DLD1 (cell line): ENCODE data around the gene C6orf47.

Experiments
- in situ Hi-C: cut with HindIII; loops from 2 replicates; pipeline ENCODE4 v1.10.0; 2017; ENCODE audit warnings: low sequenced_read_pairs

C6orf47 gene

GRCh38 chr6:31662124-31662723 lies 1.6 kb upstream of the C6orf47 start:
- in situ Hi-C loops = no loop called here

- in situ Hi-C loops = no loop called here
Measured at GRCh38 chr6:31661262-31662123, 915 bp upstream of the C6orf47 start.

GRCh38 chr6:31659649-31660380 lies 763 bp downstream of the C6orf47 start:
- in situ Hi-C loops = no loop called here

GRCh38 chr6:31658983-31659648 lies 1.5 kb downstream of the C6orf47 start:
- in situ Hi-C loops = no loop called here

GRCh38 chr6:31658158-31658688 lies 2.4 kb downstream of the C6orf47 start:
- in situ Hi-C loops = no loop called here

GRCh38 chr6:31657406-31658157 lies 3.0 kb downstream of the C6orf47 start:
- in situ Hi-C loops = no loop called here

- in situ Hi-C loops = no loop called here
Measured at GRCh38 chr6:31655349-31656237, 5.0 kb downstream of the C6orf47 start, which contains the start of gene APOM. Gene APOM, plus strand, starts transcription at chr6:31655894. Its CDS starts 73 bp downstream, at chr6:31655967.

GRCh38 chr6:31654574-31655348 lies 5.8 kb downstream of the C6orf47 start:
- in situ Hi-C loops = no loop called here

GRCh38 chr6:31652925-31653724 lies 7.5 kb downstream of the C6orf47 start:
- in situ Hi-C loops = no loop called here

GRCh38 chr6:31651602-31652191 lies 8.9 kb downstream of the C6orf47 start:
- in situ Hi-C loops = no loop called here

GRCh38 chr6:31645325-31645724 lies 15.3 kb downstream of the C6orf47 start:
- in situ Hi-C loops = no loop called here

GRCh38 chr6:31643818-31644454 lies 16.6 kb downstream of the C6orf47 start:
- in situ Hi-C loops = no loop called here

- in situ Hi-C loops = no loop called here
Measured at GRCh38 chr6:31642798-31643570, 17.6 kb downstream of the C6orf47 start.

- in situ Hi-C loops = no loop called here
Measured at GRCh38 chr6:31641370-31641769, 19.2 kb downstream of the C6orf47 start.

GRCh38 chr6:31640612-31641011 lies 20.0 kb downstream of the C6orf47 start:
- in situ Hi-C loops = no loop called here

- in situ Hi-C loops = no loop called here
Measured at GRCh38 chr6:31639449-31639861, 21.1 kb downstream of the C6orf47 start.
